ENCODE measurements around the gene PFKFB3. TPM values are rescaled to one million over a fixed set of nuclear protein-coding genes. Genes with fewer than 3 reads are reported as not detected.

Gene PFKFB3
- polyA plus RNA-seq, 3 donors = 12.2 to 101 (median 15.8) TPM

- no peak for DNase-seq
- Histone ChIP-seq H3K27me3 (ENCODE audit: control insufficient read depth in 2 of 2, insufficient read depth in 2 of 2, low read length in 2 of 2) (no peaks in the 10 kb centered on the region), H3K4me1 (ENCODE audit: control insufficient read depth in 1 of 2, insufficient read depth in 2 of 2, low read length in 2 of 2) (no peaks in the 10 kb centered on the region), H3K4me2 (replicated peaks; ENCODE audit: extremely low read depth, low read length, poor library complexity, severe bottlenecking) (no peak overlapping the region), H3K79me2 (ENCODE audit: insufficient read depth, low read length) (peaks cover 10% of the 10 kb centered on the region), H4K20me1 (ENCODE audit: insufficient read depth, low read length) (peaks cover 91% of the 10 kb centered on the region), H3K9ac (ENCODE audit: insufficient read depth, low read length, poor library complexity, severe bottlenecking) (no peak overlapping the region), H3K9me3 (replicated peaks in 1 of 2; ENCODE audit: control insufficient read depth in 1 of 2, insufficient read depth in 1 of 2, low read length in 2 of 2) (no peaks in the 10 kb centered on the region), H3K4me3 (replicated peaks in 1 of 3; ENCODE audit: low read depth in 2 of 3, low read length in 3 of 3) (no peak overlapping the region), H3K36me3 (replicated peaks in 1 of 2; ENCODE audit: control insufficient read depth in 1 of 2, insufficient read depth in 2 of 2, low read length in 2 of 2) (peaks cover 82 to 90% of the 10 kb centered on the region in 2 donors), H2AFZ (ENCODE audit: insufficient read depth, low read depth, low read length, poor library complexity, severe bottlenecking) (no peak overlapping the region), H3K27ac (ENCODE audit: low read depth in 1 of 2, low read length in 2 of 2) (no peak overlapping the region)
- Mint-ChIP-seq H3K4me3 (no peak overlapping the region), H3K36me3 (peaks cover 89 to 95% of the 10 kb centered on the region in 2 donors), H3K27ac (peak overlapping the region in 4 of 7 donors; percentile 27 to 58 (median 34)), H3K9me3 (peaks cover 0 to 2% (median 0%) of the 10 kb centered on the region in 7 donors), H3K27me3 (ENCODE audit: low read depth in 3 of 3) (peaks cover 0 to 2% (median 0%) of the 10 kb centered on the region in 3 donors), H3K4me1 (peaks cover 1% of the 10 kb centered on the region)
- no peak for TF ChIP-seq CTCF (IDR thresholded peaks at IDR 0.05)
- intact Hi-C loops (cut with micrococcal nuclease) = no loop called here
- WGBS (ENCODE audit: insufficient coverage) = 94% methylated on average over 16 of the region's 20 CpGs
These were observed 14.2 kb downstream of the PFKFB3 start for GRCh38 chr10:6216916-6217315.

- Histone ChIP-seq H3K79me2 (ENCODE audit: insufficient read depth, low read length) (peaks cover 5% of the 10 kb centered on the region), H4K20me1 (ENCODE audit: insufficient read depth, low read length) (peaks cover 91% of the 10 kb centered on the region), H3K4me2 (replicated peaks; ENCODE audit: extremely low read depth, low read length, poor library complexity, severe bottlenecking) (no peak overlapping the region), H2AFZ (ENCODE audit: insufficient read depth, low read depth, low read length, poor library complexity, severe bottlenecking) (no peak overlapping the region), H3K4me3 (replicated peaks in 1 of 3; ENCODE audit: low read depth in 2 of 3, low read length in 3 of 3) (no peak overlapping the region), H3K27ac (ENCODE audit: low read depth in 1 of 2, low read length in 2 of 2) (peak overlapping the region in 1 of 2 donors; percentile 48), H3K27me3 (ENCODE audit: control insufficient read depth in 2 of 2, insufficient read depth in 2 of 2, low read length in 2 of 2) (no peaks in the 10 kb centered on the region), H3K4me1 (ENCODE audit: control insufficient read depth in 1 of 2, insufficient read depth in 2 of 2, low read length in 2 of 2) (no peaks in the 10 kb centered on the region), H3K9me3 (replicated peaks in 1 of 2; ENCODE audit: control insufficient read depth in 1 of 2, insufficient read depth in 1 of 2, low read length in 2 of 2) (no peaks in the 10 kb centered on the region), H3K9ac (ENCODE audit: insufficient read depth, low read length, poor library complexity, severe bottlenecking) (no peak overlapping the region), H3K36me3 (replicated peaks in 1 of 2; ENCODE audit: control insufficient read depth in 1 of 2, insufficient read depth in 2 of 2, low read length in 2 of 2) (peaks cover 89 to 95% of the 10 kb centered on the region in 2 donors)
- peaks cover 1% of the 10 kb centered on the region for H3K4me1 Mint-ChIP-seq
- DNase-seq = no peak
- H3K27ac Mint-ChIP-seq = peak overlapping the region in 4 of 7 donors; percentile 27 to 62 (median 42)
- 79% methylated on average over 2 of the region's 3 CpGs for WGBS (ENCODE audit: insufficient coverage)
- no peak for TF ChIP-seq CTCF (IDR thresholded peaks at IDR 0.05)
- intact Hi-C loops (cut with micrococcal nuclease) = no loop called here
- no peak overlapping the region for H3K4me3 Mint-ChIP-seq
- peaks cover 0 to 2% (median 0%) of the 10 kb centered on the region in 7 donors for H3K9me3 Mint-ChIP-seq
- peaks cover 95 to 97% of the 10 kb centered on the region in 2 donors for H3K36me3 Mint-ChIP-seq
- H3K27me3 Mint-ChIP-seq (ENCODE audit: low read depth in 3 of 3) = peaks cover 0 to 2% (median 0%) of the 10 kb centered on the region in 3 donors
These were observed 14.9 kb downstream of the PFKFB3 start for GRCh38 chr10:6217611-6218010.
